ENCODE data around the gene EXOSC2.

GRCh38 chr9:130710822-130711352 is 17.3 kb downstream of the EXOSC2 start:
- TF ChIP-seq CTCF (IDR thresholded peaks at IDR 0.05) (no peak), POLR2A (IDR thresholded peaks at IDR 0.05) (no peak)

All from testis (tissue), 2 donors.